IPS-11a (cell line): ENCODE data around the gene TTC23L.

Source experiments
- H3K4me3 ChIP-seq: one replicate; pipeline ENCODE4 v1.5.1; 2013; ENCODE audit warnings: low read depth, low read length, control low read depth

TTC23L gene

DNA sequence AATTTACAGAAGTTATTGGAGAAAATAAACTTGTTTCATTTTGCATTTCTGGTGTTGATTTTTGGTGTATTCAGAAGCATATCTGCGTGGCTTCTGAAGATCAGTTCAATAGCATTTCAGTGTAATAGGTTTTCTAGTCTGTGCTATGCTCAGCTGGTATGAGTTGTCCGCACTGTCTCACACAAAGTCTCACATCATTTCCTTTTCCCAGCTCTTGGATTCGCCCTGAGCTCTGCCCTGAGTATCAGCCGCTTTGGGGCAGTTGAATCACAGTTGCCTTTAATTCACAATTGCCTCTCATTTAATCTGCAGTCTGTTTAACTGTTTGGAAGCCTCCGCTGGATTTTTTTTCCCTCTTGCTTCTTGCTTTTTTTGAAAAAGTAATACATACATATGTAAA, 6.4 kb upstream of the TTC23L start:
- H3K4me3 ChIP-seq = no peak overlapping the region

DNA sequence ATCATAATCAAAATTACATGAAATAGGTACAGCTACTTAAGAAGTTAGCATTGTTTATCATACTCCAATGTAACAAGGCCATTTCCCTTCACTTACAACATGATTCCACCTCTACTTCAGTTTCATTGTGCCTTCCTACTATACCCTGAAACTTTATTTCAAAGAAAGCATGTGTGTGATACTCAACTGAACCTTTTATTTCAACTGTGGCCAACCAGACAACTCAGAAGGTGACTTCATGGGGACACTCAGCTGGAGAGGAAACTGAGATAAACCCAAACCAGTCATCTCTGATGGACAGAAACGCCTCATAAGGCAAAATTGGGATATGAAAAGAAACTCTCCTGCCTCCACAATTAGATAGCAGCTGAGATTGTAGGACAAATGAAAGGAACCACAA, 5.9 kb upstream of the TTC23L start:
- H3K4me3 ChIP-seq = no peak overlapping the region

GRCh38 chr5:34833976-34834793, 4.8 kb upstream of the TTC23L start:
- no peak overlapping the region for H3K4me3 ChIP-seq

- no peak overlapping the region for H3K4me3 ChIP-seq
These were observed 4.2 kb upstream of the TTC23L start for GRCh38 chr5:34834794-34835089.

DNA sequence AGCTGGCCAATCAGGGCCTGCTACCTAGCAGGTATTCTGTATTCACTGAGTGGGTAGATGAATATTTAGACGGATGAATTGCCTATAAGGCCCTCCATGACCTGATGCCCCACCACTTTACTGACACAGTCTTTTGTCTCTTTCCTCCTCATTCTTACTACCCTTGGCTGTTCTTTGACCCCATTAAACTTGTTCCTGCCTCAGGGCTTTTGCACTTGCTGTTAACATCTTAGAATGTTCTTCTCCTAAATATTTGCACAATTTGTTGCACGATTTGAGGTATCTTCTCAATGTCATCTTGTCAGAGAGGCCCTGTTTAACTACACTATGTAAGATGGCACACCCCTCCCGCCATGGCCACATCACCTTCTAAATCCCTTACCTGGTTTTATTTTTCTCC, 3.3 kb upstream of the TTC23L start:
- no peak overlapping the region for H3K4me3 ChIP-seq

DNA sequence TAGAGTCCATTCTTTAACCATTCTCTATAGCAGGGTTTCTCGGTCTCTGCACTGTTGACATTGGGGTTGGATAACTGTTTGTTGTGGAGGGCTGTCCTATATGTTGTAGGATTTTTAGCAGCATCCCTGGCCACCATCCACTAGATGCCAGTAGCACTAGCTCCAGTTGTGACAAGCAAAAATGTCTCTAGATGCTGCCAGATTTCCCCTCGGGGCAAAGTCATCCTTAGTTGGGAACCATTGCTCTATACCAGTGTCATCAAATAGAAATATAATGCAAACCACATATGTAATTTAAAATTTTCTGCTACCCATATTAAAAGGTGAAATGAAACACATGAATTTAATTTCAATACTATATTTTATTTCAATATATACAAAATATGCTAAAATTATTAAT, 2.9 kb downstream of the TTC23L start:
- no peak overlapping the region for H3K4me3 ChIP-seq

GRCh38 chr5:34842554-34842953, 3.6 kb downstream of the TTC23L start:
- no peak overlapping the region for H3K4me3 ChIP-seq

GRCh38 chr5:34843497-34843896, 4.5 kb downstream of the TTC23L start:
- no peak overlapping the region for H3K4me3 ChIP-seq

GRCh38 chr5:34844106-34844505, 5.1 kb downstream of the TTC23L start:
- no peak overlapping the region for H3K4me3 ChIP-seq

- no peak overlapping the region for H3K4me3 ChIP-seq
These were observed 6.0 kb downstream of the TTC23L start for GRCh38 chr5:34844999-34845398.

DNA sequence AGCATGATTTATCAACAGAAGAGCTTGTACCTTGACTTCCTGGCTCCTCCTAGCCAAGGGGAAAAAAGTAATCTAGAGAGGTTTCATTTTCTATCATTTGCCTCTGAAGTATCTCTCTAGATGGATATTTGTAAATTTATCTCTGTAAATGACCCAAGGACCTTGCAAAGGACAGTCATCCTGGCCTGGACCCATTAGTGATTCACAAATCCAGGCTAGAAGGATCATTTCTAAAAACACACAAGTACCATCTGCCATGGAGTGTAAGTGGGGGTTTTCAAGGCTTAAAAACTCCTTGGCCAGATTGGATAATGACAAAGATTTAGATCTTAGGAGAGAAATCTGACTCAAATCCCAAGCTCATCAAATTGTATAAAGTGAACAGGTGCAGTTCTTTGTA, 8.1 kb downstream of the TTC23L start:
- no peak overlapping the region for H3K4me3 ChIP-seq

- no peak overlapping the region for H3K4me3 ChIP-seq
These were observed 8.6 kb downstream of the TTC23L start for GRCh38 chr5:34847552-34847951.

DNA sequence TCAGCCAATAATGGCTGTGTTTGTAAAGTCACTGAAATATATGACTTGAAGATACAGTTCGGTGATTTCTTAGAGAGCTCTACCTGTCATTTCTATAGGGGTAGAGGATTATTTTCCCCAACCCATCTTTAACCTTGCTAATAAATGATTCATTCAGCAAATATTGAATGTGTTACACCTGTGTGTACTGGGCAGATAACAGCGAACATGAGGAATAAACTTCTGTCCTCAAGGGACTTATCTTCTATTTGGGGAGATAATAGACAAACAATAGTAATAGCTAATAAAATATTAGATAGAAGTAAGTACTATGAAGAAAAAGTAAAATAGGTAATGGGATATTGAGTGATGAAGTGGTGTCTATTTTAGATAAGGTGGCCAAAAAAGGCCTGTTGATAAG, 9.3 kb downstream of the TTC23L start:
- H3K4me3 ChIP-seq = no peak overlapping the region

- H3K4me3 ChIP-seq = no peak overlapping the region
These were observed 10.3 kb downstream of the TTC23L start for GRCh38 chr5:34849253-34849652.

- H3K4me3 ChIP-seq = no peak overlapping the region
These were observed 15.7 kb downstream of the TTC23L start for GRCh38 chr5:34854459-34855174.

GRCh38 chr5:34857161-34857560, 18.2 kb downstream of the TTC23L start:
- no peak overlapping the region for H3K4me3 ChIP-seq

DNA sequence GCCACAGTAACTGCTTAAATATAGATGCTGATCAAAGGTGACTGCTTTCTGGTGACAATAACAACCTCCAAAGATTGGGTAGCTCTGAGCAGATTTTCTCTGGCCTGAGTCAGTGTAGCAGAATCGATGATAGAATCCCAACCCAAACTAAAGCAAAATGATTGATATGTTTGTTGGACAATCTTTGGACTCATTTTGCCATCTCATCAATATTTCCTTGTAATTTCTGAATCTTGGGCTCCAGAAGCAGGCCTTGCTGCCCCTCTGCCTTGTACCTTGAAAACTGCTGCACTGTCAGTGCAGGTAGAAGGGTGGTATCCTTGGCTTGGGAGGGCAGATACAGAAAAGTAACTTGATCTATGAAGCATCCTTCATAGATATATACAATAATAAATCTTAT, 18.9 kb downstream of the TTC23L start:
- H3K4me3 ChIP-seq = no peak overlapping the region

DNA sequence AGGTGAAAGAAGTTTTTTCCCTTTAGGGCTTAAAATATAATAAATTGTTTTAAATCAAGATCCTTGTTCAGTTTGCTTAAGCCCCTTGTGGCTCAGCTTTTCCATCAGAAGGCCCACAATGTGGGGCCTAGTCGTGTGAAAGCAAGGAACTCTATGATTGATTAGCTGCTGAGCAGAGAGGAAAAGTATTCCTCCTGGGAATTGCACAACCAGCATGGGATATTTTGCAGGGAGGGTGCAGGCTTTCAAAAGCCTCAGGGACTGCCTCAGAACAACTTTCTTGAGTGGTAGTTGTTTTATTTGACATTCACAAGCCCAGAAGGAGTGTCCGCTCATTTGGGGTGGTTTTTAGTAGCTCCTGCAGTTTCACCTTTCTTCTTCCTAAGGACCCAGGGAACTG, 19.8 kb downstream of the TTC23L start:
- no peak overlapping the region for H3K4me3 ChIP-seq

- no peak overlapping the region for H3K4me3 ChIP-seq
These were observed 20.3 kb downstream of the TTC23L start for GRCh38 chr5:34859253-34859652.

DNA sequence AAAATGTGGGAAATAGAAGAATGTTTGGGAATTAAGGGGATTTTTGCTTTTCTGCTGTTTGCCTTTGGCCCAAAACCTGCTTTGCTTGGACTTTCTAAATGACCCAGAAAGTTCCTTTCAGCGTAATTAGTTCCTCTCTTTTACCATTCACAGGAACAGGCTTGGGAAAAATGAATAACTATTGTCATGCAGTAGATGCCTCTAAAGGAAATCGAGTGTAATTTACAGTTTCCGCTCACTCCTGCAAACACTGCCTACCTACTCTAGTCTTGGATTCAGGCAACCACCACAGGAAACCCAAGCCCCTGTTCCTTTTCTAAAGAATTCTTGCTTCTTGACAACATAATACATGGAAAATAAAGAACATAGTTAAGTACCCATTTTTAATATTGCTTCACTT, 25.0 kb downstream of the TTC23L start:
- H3K4me3 ChIP-seq = no peak overlapping the region

- H3K4me3 ChIP-seq = no peak overlapping the region
These were observed 26.1 kb downstream of the TTC23L start for GRCh38 chr5:34865091-34865490.

DNA sequence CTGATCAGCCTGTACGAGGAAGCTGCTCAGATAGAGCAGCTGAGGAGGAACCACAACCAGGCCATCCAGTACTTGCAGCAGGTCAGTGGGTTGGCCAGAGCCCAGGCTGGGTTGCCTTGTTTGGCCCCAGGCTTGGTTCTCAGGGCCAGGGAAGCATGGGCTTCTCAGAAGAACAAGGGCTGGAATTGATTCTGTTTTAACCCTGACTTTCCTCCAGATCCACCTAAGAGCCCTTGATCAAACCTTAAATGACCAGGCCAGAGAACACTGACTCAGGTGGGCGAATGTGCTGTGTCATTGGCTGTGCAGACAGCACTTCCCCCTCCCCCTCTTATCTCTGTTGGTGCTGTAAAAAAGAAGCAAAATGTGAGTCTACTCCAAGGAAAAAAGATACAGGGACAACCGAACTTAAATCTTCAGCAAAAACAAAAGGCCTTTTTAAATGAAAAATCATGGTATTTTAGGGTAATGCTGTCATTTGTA, 28.1 kb downstream of the TTC23L start:
- H3K4me3 ChIP-seq = no peak overlapping the region

DNA sequence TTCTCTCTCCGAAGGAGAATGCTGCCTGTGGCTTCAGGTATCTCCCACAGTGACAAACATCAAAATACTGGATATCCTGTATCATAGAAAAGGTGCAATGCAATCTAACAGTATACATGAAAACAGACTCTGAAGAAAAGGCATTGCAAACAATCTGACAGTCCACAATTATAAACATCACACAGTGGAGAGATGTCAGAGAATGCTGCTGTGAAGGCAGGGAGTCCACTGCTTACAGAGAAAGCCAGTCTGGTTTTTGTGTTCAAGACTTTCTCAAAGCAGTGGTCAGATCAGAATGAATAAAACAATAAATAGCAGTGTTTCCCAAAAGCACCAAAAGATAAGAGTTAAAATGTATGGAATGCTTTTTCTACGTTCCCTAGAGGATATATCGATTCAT, 28.7 kb downstream of the TTC23L start:
- no peak overlapping the region for H3K4me3 ChIP-seq
